K562 (cell line): ENCODE data around the gene CACNA1C. TPM values are rescaled to one million over a fixed set of nuclear protein-coding genes. Genes with fewer than 3 reads are reported as not detected.

Experiments used
- ATAC-seq: fragments of 200-7000 bp; cut with Tn5 transposase; 3 replicates; pipeline ENCODE4 v1.9.1; 2020; ENCODE audit warnings: moderate library complexity
- BruUV-seq: library from RNA; stranded (reverse); fragments of 400-500 nt; replicated peaks from 2 replicates; lab custom pipeline; 2021; lab: Mats Ljungman, UMichigan
- CTCF ChIA-PET: fragments of 300-600 bp; formaldehyde crosslinking; extraction: SDS; loops from one replicate; lab custom pipeline; 2021; ENCODE audit warnings: low intra/inter-chr PET ratio; lab: Yijun Ruan, JAX
- POLR2A ChIA-PET: fragments of 300-600, 350-650 bp; sonication (Branson Sonifier 250); formaldehyde crosslinking; extraction: SDS; loops from one replicate; lab custom pipeline; 2021; ENCODE audit warnings: antibody characterized with exemption, inconsistent platforms; lab: Yijun Ruan, JAX
- DNase-seq, 4 experiments: peaks; one replicate each; pipeline versions ENCODE4 v3.0.0 to v3.0.0-alpha.2; 2011 to 2018; ENCODE audit warnings: low spot score in 3 of 4, mixed read lengths in 3 of 4; ENCODE audit errors: extremely low read depth in 1 of 4
- FAIRE-seq: peaks from 2 replicates; lab custom pipeline; 2011; peaks lifted over from hg19 to GRCh38; lab: Jason Lieb, UNC
- H2AFZ ChIP-seq: 2 replicates; pipeline ENCODE4 v1.6.0; 2011; ENCODE audit warnings: low read depth, low read length, control low read depth, inconsistent platforms
- H3K27ac ChIP-seq: fragments of 200-600 bp; 3 replicates; pipeline ENCODE4 v1.8.0; 2011; ENCODE audit warnings: low read depth, mild to moderate bottlenecking, control low read depth, inconsistent platforms, low read length, moderate library complexity, mixed read lengths; ENCODE audit errors: extremely low read depth
- H3K27me3 ChIP-seq, 2 experiments: fragments of 300-600 bp in 1 of 2; 2 replicates in 1 of 2; 3 replicates in 1 of 2; pipeline versions ENCODE4 v1.6.0 to v1.8.0; 2011; ENCODE audit warnings: inconsistent platforms in 2 of 2, low read length in 2 of 2, mild to moderate bottlenecking in 1 of 2, mixed read lengths in 1 of 2, moderate library complexity in 1 of 2; ENCODE audit not compliant: control insufficient read depth in 2 of 2, insufficient read depth in 2 of 2
- H3K36me3 ChIP-seq: fragments of 300-600 bp; 3 replicates; pipeline ENCODE4 v1.8.0; 2011; ENCODE audit warnings: mild to moderate bottlenecking, low read length, inconsistent platforms; ENCODE audit not compliant: control insufficient read depth, insufficient read depth
- H3K4me1 ChIP-seq, 2 experiments: fragments of 200-600 bp in 1 of 2; replicated peaks in 1 of 2; 2 replicates in 1 of 2; 3 replicates in 1 of 2; pipeline versions ENCODE4 v1.5.1 to v1.8.0; 2011; ENCODE audit warnings: inconsistent platforms in 2 of 2, low read length in 2 of 2, mild to moderate bottlenecking in 1 of 2, mixed read lengths in 1 of 2, moderate library complexity in 1 of 2; ENCODE audit not compliant: control insufficient read depth in 2 of 2, insufficient read depth in 2 of 2
- H3K4me2 ChIP-seq: 2 replicates; pipeline ENCODE4 v1.6.1; 2011; ENCODE audit warnings: low read length, control low read depth, inconsistent platforms, mixed read lengths; ENCODE audit not compliant: insufficient read depth
- H3K4me3 ChIP-seq: fragments of 200-600 bp; sonication (generic), shearing (Covaris generic); 2 replicates; pipeline ENCODE4 v1.5.1; 2016; ENCODE audit warnings: control low read depth, inconsistent platforms
- H3K79me2 ChIP-seq: fragments of 200-600 bp; 3 replicates; pipeline ENCODE4 v1.8.0; 2011; ENCODE audit warnings: low read length, inconsistent platforms; ENCODE audit not compliant: control insufficient read depth, insufficient read depth
- H3K9ac ChIP-seq, 2 experiments: 2 replicates each; pipeline versions ENCODE4 v1.6.0 to v1.6.1; 2011; ENCODE audit warnings: low read depth in 2 of 2, low read length in 2 of 2, control low read depth in 1 of 2, inconsistent platforms in 1 of 2, mild to moderate bottlenecking in 1 of 2, mixed read lengths in 1 of 2; ENCODE audit not compliant: insufficient read depth in 1 of 2
- H3K9me1 ChIP-seq: one replicate; pipeline ENCODE4 v1.6.0; 2011; ENCODE audit warnings: inconsistent platforms, mild to moderate bottlenecking, low read length, moderate library complexity; ENCODE audit not compliant: control insufficient read depth, insufficient read depth
- H3K9me3 ChIP-seq: replicated peaks from 2 replicates; pipeline ENCODE4 v1.5.1; 2011; ENCODE audit warnings: low read depth, low read length, inconsistent platforms; ENCODE audit not compliant: control insufficient read depth, insufficient read depth
- H4K20me1 ChIP-seq: replicated peaks from 2 replicates; pipeline ENCODE4 v1.6.1; 2011; ENCODE audit warnings: low read length, inconsistent platforms, mixed read lengths; ENCODE audit not compliant: control insufficient read depth, insufficient read depth
- FOXJ3 ChIP-seq: sonication (generic); formaldehyde crosslinking; IDR thresholded peaks from 2 replicates; pipeline ENCODE4 v1.4.0; 2020; ENCODE audit warnings: mild to moderate bottlenecking, missing genetic modification reagents
- HCFC1 ChIP-seq: IDR thresholded peaks from 2 replicates; pipeline ENCODE4 v1.6.1; 2012; ENCODE audit warnings: low read depth, low read length, improper control_type of control experiment
- HMGN3 ChIP-seq: IDR thresholded peaks from 2 replicates; pipeline ENCODE4 v1.6.1; 2011; ENCODE audit warnings: borderline replicate concordance, low read depth, mild to moderate bottlenecking, mixed read lengths, low read length; ENCODE audit not compliant: insufficient read length; ENCODE audit errors: extremely low read depth
- L3MBTL2 ChIP-seq: fragments of 450-650 bp; IDR thresholded peaks from 2 replicates; pipeline ENCODE4 v1.6.1; 2016; ENCODE audit warnings: mild to moderate bottlenecking, moderate library complexity
- NR0B1 ChIP-seq: fragments of 450-650 bp; IDR thresholded peaks from one replicate; pipeline ENCODE4 v1.6.1; 2018; ENCODE audit warnings: mild to moderate bottlenecking, moderate library complexity; ENCODE audit not compliant: partially characterized antibody
- PHF20 ChIP-seq: fragments of 450-650 bp; IDR thresholded peaks from 2 replicates; pipeline ENCODE4 v1.6.1; 2018; ENCODE audit not compliant: partially characterized antibody
- POLR2B ChIP-seq: fragments of 450-650 bp; IDR thresholded peaks from 2 replicates; pipeline ENCODE4 v1.6.1; 2018; ENCODE audit warnings: low read depth; ENCODE audit not compliant: partially characterized antibody
- PRMT5 ChIP-seq: sonication (generic); formaldehyde crosslinking; IDR thresholded peaks from 2 replicates; pipeline ENCODE4 v1.5.0; 2020; ENCODE audit warnings: missing genetic modification reagents
- RBM22 ChIP-seq: fragments of 200-400 bp; formaldehyde crosslinking; IDR thresholded peaks from 2 replicates; pipeline ENCODE4 v1.6.1; 2018; ENCODE audit warnings: low read length, low read depth; ENCODE audit not compliant: poor library complexity, severe bottlenecking
- TBP ChIP-seq: optimal IDR thresholded peaks from 2 replicates; pipeline ENCODE3; 2011; ENCODE audit warnings: low read depth, low read length, improper control_type of control experiment
- TOE1 ChIP-seq, 2 experiments: fragments of 450-650 bp in 1 of 2; sonication (generic) in 1 of 2; formaldehyde crosslinking in 1 of 2; IDR thresholded peaks; 2 replicates each; pipeline versions ENCODE4 v1.7.1 to v1.8.0; 2016 to 2022; ENCODE audit warnings: borderline replicate concordance in 2 of 2, mild to moderate bottlenecking in 2 of 2, antibody characterized with exemption in 1 of 2, inconsistent platforms in 1 of 2, low read depth in 1 of 2, missing genetic modification reagents in 1 of 2, moderate library complexity in 1 of 2
- ZBTB8A ChIP-seq: fragments of 450-650 bp; IDR thresholded peaks from 2 replicates; pipeline ENCODE4 v1.6.1; 2018; ENCODE audit warnings: mild to moderate bottlenecking, moderate library complexity; ENCODE audit not compliant: partially characterized antibody
- ZKSCAN3 ChIP-seq: fragments of 250-450 bp; sonication (Bioruptor Pico); IDR thresholded peaks from 2 replicates; pipeline ENCODE4 v1.4.0; 2020
- ZNF780A ChIP-seq: fragments of 250-450 bp; sonication (Bioruptor Pico); IDR thresholded peaks from 2 replicates; pipeline ENCODE4 v1.5.0; 2021; ENCODE audit warnings: mild to moderate bottlenecking
- WGBS: fragments of 100-300 bp; shearing (Covaris generic); methylation state at CpG from one replicate; pipeline ENCODE4 v1.1.6; 2016; ENCODE audit warnings: low coverage, mixed read lengths; ENCODE audit not compliant: insufficient coverage; ENCODE audit errors: missing lambda C conversion rate; 5-methylcytosine and 5-hydroxymethylcytosine counted together
- in situ Hi-C: fragments of 300-500 bp; cut with MboI; formaldehyde crosslinking; loops from 4 replicates; pipeline ENCODE4 v1.15.0; 2018; ENCODE audit warnings: inconsistent platforms, mixed read lengths
- intact Hi-C: fragments of 100-400 bp; cut with micrococcal nuclease; formaldehyde crosslinking; loops from 2 replicates; pipeline ENCODE4 v1.14.2; 2022
- polyA plus RNA-seq, 8 experiments: library from polyadenylated mRNA; depleted of rRNA in 4 of 8; stranded (reverse) in 5 of 8; unstranded in 3 of 8; fragments of >200 nt; fragmentation: Nextera tagmentation in 2 of 8; fragmentation: Illumina TruSeq in 1 of 8; extraction: Ambion mirVana in 2 of 8; extraction: Trizol in 1 of 8; gene quantifications; 2 replicates each; pipeline versions ENCODE4 v1.2.1 to v1.2.3, GENCODE V29; 2011 to 2014; ENCODE audit warnings: inconsistent platforms in 1 of 8, missing spikeins in 1 of 8
- total RNA-seq, 7 experiments: library from RNA; depleted of rRNA in 6 of 7; stranded (reverse); fragments of >200 nt in 6 of 7; fragmentation: Illumina TruSeq in 2 of 7; extraction: Trizol in 2 of 7; gene quantifications; 2 replicates each; pipeline versions ENCODE4 v1.2.1 to v1.2.3, GENCODE V29; 2011 to 2021; ENCODE audit warnings: low replicate concordance in 1 of 7
- TF ChIP-seq, protein P1 (sequence below): fragments of 250-450 bp; sonication (Bioruptor Pico); IDR thresholded peaks from 2 replicates; pipeline ENCODE4 v1.6.1; 2021; ENCODE audit warnings: mild to moderate bottlenecking
- TF ChIP-seq, protein P2 (sequence below): fragments of 250-450 bp; sonication (Bioruptor Pico); IDR thresholded peaks from 2 replicates; pipeline ENCODE4 v1.8.0; 2022; ENCODE audit warnings: moderate library complexity, mild to moderate bottlenecking, inconsistent platforms
- TF ChIP-seq, protein P3 (sequence below), 2 experiments: IDR thresholded peaks; 2 replicates each; pipeline ENCODE4 v1.6.1; 2012; ENCODE audit warnings: improper control_type of control experiment in 2 of 2, low read depth in 2 of 2, low read length in 2 of 2, borderline replicate concordance in 1 of 2

CACNA1C gene
- total and polyA plus RNA-seq, 9 of the 15 experiments (the other 6 are each of a cell fraction or from before 2014, with no cell fraction given), result not detected

DNA sequence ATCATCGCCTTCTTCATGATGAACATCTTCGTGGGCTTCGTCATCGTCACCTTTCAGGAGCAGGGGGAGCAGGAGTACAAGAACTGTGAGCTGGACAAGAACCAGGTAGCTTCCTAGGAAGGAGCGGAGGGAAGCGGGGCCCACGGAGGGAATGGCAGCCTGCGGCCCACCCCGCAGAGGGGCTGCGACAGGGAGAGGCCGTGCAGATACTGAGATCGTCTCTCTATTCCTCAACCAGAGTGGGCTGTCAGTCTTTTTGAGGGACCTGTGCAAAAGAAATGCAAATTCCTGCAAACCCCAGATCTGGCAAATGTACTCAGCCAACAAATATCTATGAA, 555.8 kb downstream of the CACNA1C start (continued):
- TF ChIP-seq NR0B1, result no peak
- no peak for TF ChIP-seq TBP
- no peak for TF ChIP-seq PHF20
- TF ChIP-seq, protein P1, sequence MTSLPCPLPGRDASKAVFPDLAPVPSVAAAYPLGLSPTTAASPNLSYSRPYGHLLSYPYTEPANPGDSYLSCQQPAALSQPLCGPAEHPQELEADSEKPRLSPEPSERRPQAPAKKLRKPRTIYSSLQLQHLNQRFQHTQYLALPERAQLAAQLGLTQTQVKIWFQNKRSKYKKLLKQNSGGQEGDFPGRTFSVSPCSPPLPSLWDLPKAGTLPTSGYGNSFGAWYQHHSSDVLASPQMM (CRISPR knock-in tag), result no peak

DNA sequence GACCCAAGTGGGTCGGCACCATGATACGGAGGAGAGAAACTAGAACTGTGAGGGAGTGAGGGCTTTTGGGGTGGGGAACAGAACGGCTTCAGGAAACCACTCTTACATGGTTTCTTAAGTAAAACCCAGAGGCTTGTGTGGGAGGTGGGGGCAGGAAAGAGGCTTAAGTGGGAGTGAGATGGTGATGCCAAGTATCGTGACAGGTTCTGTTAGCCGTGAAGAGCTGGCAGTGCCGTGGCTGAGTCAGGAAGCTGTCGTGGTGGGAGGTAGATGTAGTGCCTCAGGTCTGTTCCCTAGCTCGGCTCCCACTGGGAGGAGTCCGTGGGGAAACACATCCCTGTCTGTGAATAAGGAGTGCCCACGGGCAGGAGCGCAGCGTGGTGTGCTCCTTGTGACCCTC, 556.2 kb downstream of the CACNA1C start:
- BruUV-seq, result no TSS peak
- Histone ChIP-seq H3K36me3 (no peaks in the 10 kb centered on the region), H3K9me3 (no peaks in the 10 kb centered on the region), H3K27ac (no peak overlapping the region), H3K79me2 (no peaks in the 10 kb centered on the region), H3K9ac (no peak overlapping the region), H3K4me2 (no peak overlapping the region), H2AFZ (no peak overlapping the region), H3K4me1 (no peaks in the 10 kb centered on the region), H4K20me1 (no peaks in the 10 kb centered on the region), H3K9me1 (no peaks in the 10 kb centered on the region), H3K27me3 (peaks cover 3 to 43% of the 10 kb centered on the region in 2 experiments; a peak in 3 of 5 replicates), H3K4me3 (no peak overlapping the region)
- WGBS, result 2% methylated on average over 6 of the region's 12 CpGs
- DNase-seq (no peak), ATAC-seq (no peak), FAIRE-seq (no peak)
- ChIA-PET POLR2A (no interaction called here), CTCF (no interaction called here)
- intact Hi-C loops, result no loop called here
- in situ Hi-C loops, result no loop called here
- TF ChIP-seq HMGN3 (no peak), TOE1 (IDR thresholded peaks at IDR 0.05; ENCODE audit: borderline replicate concordance) (no peak), TOE1 (CRISPR knock-in tag; IDR thresholded peaks at IDR 0.05; ENCODE audit: borderline replicate concordance, low read depth) (no peak), ZBTB8A (no peak), FOXJ3 (CRISPR knock-in tag) (no peak), ZNF780A (CRISPR knock-in tag) (no peak), PRMT5 (CRISPR knock-in tag) (no peak), RBM22 (no peak), HCFC1 (no peak), L3MBTL2 (no peak), ZKSCAN3 (no peak), POLR2B (no peak)
- TF ChIP-seq, protein P2, sequence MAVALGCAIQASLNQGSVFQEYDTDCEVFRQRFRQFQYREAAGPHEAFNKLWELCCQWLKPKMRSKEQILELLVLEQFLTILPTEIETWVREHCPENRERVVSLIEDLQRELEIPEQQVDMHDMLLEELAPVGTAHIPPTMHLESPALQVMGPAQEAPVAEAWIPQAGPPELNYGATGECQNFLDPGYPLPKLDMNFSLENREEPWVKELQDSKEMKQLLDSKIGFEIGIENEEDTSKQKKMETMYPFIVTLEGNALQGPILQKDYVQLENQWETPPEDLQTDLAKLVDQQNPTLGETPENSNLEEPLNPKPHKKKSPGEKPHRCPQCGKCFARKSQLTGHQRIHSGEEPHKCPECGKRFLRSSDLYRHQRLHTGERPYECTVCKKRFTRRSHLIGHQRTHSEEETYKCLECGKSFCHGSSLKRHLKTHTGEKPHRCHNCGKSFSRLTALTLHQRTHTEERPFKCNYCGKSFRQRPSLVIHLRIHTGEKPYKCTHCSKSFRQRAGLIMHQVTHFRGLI (CRISPR knock-in tag), result no peak
- TF ChIP-seq, protein P3, sequence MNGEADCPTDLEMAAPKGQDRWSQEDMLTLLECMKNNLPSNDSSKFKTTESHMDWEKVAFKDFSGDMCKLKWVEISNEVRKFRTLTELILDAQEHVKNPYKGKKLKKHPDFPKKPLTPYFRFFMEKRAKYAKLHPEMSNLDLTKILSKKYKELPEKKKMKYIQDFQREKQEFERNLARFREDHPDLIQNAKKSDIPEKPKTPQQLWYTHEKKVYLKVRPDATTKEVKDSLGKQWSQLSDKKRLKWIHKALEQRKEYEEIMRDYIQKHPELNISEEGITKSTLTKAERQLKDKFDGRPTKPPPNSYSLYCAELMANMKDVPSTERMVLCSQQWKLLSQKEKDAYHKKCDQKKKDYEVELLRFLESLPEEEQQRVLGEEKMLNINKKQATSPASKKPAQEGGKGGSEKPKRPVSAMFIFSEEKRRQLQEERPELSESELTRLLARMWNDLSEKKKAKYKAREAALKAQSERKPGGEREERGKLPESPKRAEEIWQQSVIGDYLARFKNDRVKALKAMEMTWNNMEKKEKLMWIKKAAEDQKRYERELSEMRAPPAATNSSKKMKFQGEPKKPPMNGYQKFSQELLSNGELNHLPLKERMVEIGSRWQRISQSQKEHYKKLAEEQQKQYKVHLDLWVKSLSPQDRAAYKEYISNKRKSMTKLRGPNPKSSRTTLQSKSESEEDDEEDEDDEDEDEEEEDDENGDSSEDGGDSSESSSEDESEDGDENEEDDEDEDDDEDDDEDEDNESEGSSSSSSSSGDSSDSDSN (IDR thresholded peaks at IDR 0.05; ENCODE audit: borderline replicate concordance in 1 of 2, low read depth in 2 of 2, low read length in 2 of 2), result no peak
